ENCODE measurements around the gene QKI. TPM values are rescaled to one million over a fixed set of nuclear protein-coding genes. Genes with fewer than 3 reads are reported as not detected.

The QKI gene
- total and polyA plus RNA-seq, 10 of the 15 experiments (the other 5 are each of a cell fraction or from before 2014, with no cell fraction given) = 4.7 to 72.5 (median 38.9) TPM

GRCh38 chr6:163436843-163437242 lies 22.3 kb downstream of the QKI start (continued):
- TF ChIP-seq ZBTB11 (CRISPR knock-in tag; IDR thresholded peaks at IDR 0.05) (no peak), MEF2B (IDR thresholded peaks at IDR 0.05; ENCODE audit: partially characterized antibody, poor library complexity, severe bottlenecking) (no peak), SUPT20H (IDR thresholded peaks at IDR 0.05; ENCODE audit: borderline replicate concordance, control insufficient read depth, low read depth, low read length) (no peak)
- TF ChIP-seq, protein P1, sequence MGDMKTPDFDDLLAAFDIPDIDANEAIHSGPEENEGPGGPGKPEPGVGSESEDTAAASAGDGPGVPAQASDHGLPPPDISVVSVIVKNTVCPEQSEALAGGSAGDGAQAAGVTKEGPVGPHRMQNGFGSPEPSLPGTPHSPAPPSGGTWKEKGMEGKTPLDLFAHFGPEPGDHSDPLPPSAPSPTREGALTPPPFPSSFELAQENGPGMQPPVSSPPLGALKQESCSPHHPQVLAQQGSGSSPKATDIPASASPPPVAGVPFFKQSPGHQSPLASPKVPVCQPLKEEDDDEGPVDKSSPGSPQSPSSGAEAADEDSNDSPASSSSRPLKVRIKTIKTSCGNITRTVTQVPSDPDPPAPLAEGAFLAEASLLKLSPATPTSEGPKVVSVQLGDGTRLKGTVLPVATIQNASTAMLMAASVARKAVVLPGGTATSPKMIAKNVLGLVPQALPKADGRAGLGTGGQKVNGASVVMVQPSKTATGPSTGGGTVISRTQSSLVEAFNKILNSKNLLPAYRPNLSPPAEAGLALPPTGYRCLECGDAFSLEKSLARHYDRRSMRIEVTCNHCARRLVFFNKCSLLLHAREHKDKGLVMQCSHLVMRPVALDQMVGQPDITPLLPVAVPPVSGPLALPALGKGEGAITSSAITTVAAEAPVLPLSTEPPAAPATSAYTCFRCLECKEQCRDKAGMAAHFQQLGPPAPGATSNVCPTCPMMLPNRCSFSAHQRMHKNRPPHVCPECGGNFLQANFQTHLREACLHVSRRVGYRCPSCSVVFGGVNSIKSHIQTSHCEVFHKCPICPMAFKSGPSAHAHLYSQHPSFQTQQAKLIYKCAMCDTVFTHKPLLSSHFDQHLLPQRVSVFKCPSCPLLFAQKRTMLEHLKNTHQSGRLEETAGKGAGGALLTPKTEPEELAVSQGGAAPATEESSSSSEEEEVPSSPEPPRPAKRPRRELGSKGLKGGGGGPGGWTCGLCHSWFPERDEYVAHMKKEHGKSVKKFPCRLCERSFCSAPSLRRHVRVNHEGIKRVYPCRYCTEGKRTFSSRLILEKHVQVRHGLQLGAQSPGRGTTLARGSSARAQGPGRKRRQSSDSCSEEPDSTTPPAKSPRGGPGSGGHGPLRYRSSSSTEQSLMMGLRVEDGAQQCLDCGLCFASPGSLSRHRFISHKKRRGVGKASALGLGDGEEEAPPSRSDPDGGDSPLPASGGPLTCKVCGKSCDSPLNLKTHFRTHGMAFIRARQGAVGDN (IDR thresholded peaks at IDR 0.05) = no peak
